K562 (cell line): Measurements from ENCODE around the gene COL25A1. TPM values are rescaled to one million over a fixed set of nuclear protein-coding genes. Genes with fewer than 3 reads are reported as not detected.

Experiments used
- CBX5 ChIP-seq: IDR thresholded peaks from 2 replicates; pipeline ENCODE4 v1.6.1; 2014; ENCODE audit warnings: low read depth, borderline replicate concordance
- DACH1 ChIP-seq: fragments of 450-650 bp; IDR thresholded peaks from 2 replicates; pipeline ENCODE4 v1.6.1; 2018; ENCODE audit not compliant: partially characterized antibody
- GABPA ChIP-seq: fragments of 200-800 bp; sonication (Bioruptor generic); conservative IDR thresholded peaks from 2 replicates; pipeline ENCODE4 v1.6.1; 2016; ENCODE audit warnings: low read depth, missing genetic modification characterization, missing compliant biosample characterization
- HINFP ChIP-seq: fragments of 450-650 bp; conservative IDR thresholded peaks from 2 replicates; pipeline ENCODE4 v1.6.1; 2016; ENCODE audit warnings: missing genetic modification characterization, low read depth, mild to moderate bottlenecking, control low read depth, missing compliant biosample characterization
- HMG20B ChIP-seq: fragments of 250-450 bp; sonication (Bioruptor Pico); IDR thresholded peaks from 2 replicates; pipeline ENCODE4 v1.5.0; 2021; ENCODE audit warnings: mild to moderate bottlenecking
- KDM4B ChIP-seq, 2 experiments: fragments of 450-650 bp in 1 of 2; sonication (generic) in 1 of 2; IDR thresholded peaks; 2 replicates each; pipeline ENCODE4 v1.6.1; 2016 to 2017; ENCODE audit warnings: borderline replicate concordance in 2 of 2, antibody characterized with exemption in 1 of 2, low read depth in 1 of 2, mild to moderate bottlenecking in 1 of 2
- PHF20 ChIP-seq: fragments of 450-650 bp; IDR thresholded peaks from 2 replicates; pipeline ENCODE4 v1.6.1; 2018; ENCODE audit not compliant: partially characterized antibody
- PKNOX1 ChIP-seq: fragments of 450-650 bp; IDR thresholded peaks from 2 replicates; pipeline ENCODE4 v1.6.1; 2016
- TBL1XR1 ChIP-seq, 2 experiments: IDR thresholded peaks; 2 replicates each; pipeline ENCODE4 v1.6.1; 2012; ENCODE audit warnings: improper control_type of control experiment in 2 of 2, low read length in 2 of 2, mild to moderate bottlenecking in 1 of 2
- TEAD2 ChIP-seq: fragments of 450-650 bp; IDR thresholded peaks from 2 replicates; pipeline ENCODE4 v1.6.1; 2016; ENCODE audit warnings: missing genetic modification characterization, control low read depth, missing compliant biosample characterization
- ZBTB12 ChIP-seq: fragments of 250-450 bp; sonication (Bioruptor Pico); IDR thresholded peaks from 2 replicates; pipeline ENCODE4 v1.4.0; 2020
- ZBTB26 ChIP-seq: fragments of 450-650 bp; formaldehyde crosslinking; IDR thresholded peaks from 2 replicates; pipeline ENCODE4 v1.4.0; 2022; ENCODE audit warnings: missing genetic modification characterization
- ZBTB33 ChIP-seq: sonication (generic); formaldehyde crosslinking; IDR thresholded peaks from 2 replicates; pipeline ENCODE4 v1.8.1; 2023; ENCODE audit warnings: mild to moderate bottlenecking, missing genetic modification reagents
- ZNF3 ChIP-seq: fragments of 250-450 bp; sonication (Bioruptor Pico); IDR thresholded peaks from 2 replicates; pipeline ENCODE4 v1.5.0; 2021; ENCODE audit warnings: mild to moderate bottlenecking, moderate library complexity
- ZNF592 ChIP-seq: fragments of 450-650 bp; IDR thresholded peaks from 2 replicates; pipeline ENCODE4 v1.6.1; 2017; ENCODE audit warnings: antibody characterized with exemption, mild to moderate bottlenecking
- ZSCAN32 ChIP-seq: fragments of 450-650 bp; formaldehyde crosslinking; IDR thresholded peaks from 2 replicates; pipeline ENCODE4 v1.4.0; 2020; ENCODE audit warnings: mild to moderate bottlenecking, moderate library complexity
- polyA plus RNA-seq, 8 experiments: library from polyadenylated mRNA; depleted of rRNA in 4 of 8; stranded (reverse) in 5 of 8; unstranded in 3 of 8; fragments of >200 nt; fragmentation: Nextera tagmentation in 2 of 8; fragmentation: Illumina TruSeq in 1 of 8; extraction: Ambion mirVana in 2 of 8; extraction: Trizol in 1 of 8; gene quantifications; 2 replicates each; pipeline versions ENCODE4 v1.2.1 to v1.2.3, GENCODE V29; 2011 to 2014; ENCODE audit warnings: inconsistent platforms in 1 of 8, missing spikeins in 1 of 8
- total RNA-seq, 7 experiments: library from RNA; depleted of rRNA in 6 of 7; stranded (reverse); fragments of >200 nt in 6 of 7; fragmentation: Illumina TruSeq in 2 of 7; extraction: Trizol in 2 of 7; gene quantifications; 2 replicates each; pipeline versions ENCODE4 v1.2.1 to v1.2.3, GENCODE V29; 2011 to 2021; ENCODE audit warnings: low replicate concordance in 1 of 7

The COL25A1 gene
- total and polyA plus RNA-seq, 9 of the 15 experiments (the other 6 are each of a cell fraction or from before 2014, with no cell fraction given), result 0.03 to 0.62 (median 0.27) TPM

DNA sequence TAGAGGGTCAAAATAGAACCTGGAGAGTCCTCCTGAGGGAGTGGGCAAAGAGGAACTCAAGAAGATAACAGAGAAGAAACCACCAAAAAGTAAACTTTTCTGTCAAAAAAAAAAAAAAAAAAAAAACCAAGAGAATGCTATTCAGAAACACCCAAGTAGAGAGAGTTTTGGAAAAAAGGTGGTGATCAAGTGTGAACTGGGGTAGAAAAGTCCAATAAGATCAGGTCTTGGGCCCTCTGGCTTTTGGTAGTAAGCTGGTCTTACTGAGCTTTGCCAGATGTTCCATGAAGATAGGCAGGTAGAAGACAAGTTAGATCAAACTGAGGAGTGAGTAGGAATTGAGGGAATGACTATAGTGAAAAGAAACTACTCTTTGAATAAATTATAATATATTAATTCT is 167.5 kb downstream of the COL25A1 start (continued):
- TF ChIP-seq ZNF592, result no peak
- no peak for TF ChIP-seq ZBTB33
- TF ChIP-seq ZBTB26 (CRISPR knock-in tag), result no peak
- no peak for TF ChIP-seq HINFP (tag)
- no peak for TF ChIP-seq ZSCAN32 (CRISPR knock-in tag)
- TF ChIP-seq TEAD2 (tag), result no peak
- no peak for TF ChIP-seq HMG20B (CRISPR knock-in tag)
- TF ChIP-seq ZNF3 (CRISPR knock-in tag), result no peak
- TF ChIP-seq TBL1XR1 (IDR thresholded peaks at IDR 0.05; ENCODE audit: low read length in 2 of 2), result no peak
- no peak for TF ChIP-seq ZBTB12 (CRISPR knock-in tag)
- no peak for TF ChIP-seq DACH1
- TF ChIP-seq GABPA, result no peak
- no peak for TF ChIP-seq PKNOX1
- TF ChIP-seq PHF20, result no peak
- TF ChIP-seq KDM4B (IDR thresholded peaks at IDR 0.05; ENCODE audit: borderline replicate concordance in 2 of 2, low read depth in 1 of 2), result no peak
- no peak for TF ChIP-seq CBX5
